Lung (tissue), 12 donors: Measurements from ENCODE around the gene HCST. TPM values are rescaled to one million over a fixed set of nuclear protein-coding genes. Genes with fewer than 3 reads are reported as not detected.
A peak's percentile ranks its signal among the peaks of the same experiment; 100 is the strongest.

Experiments
- ATAC-seq: fragments of 200-7000 bp; cut with Tn5 transposase; one replicate; pipeline ENCODE4 v1.9.1; 2020; ENCODE audit warnings: moderate number of reproducible peaks; ENCODE audit not compliant: insufficient read depth, low FRiP score
- DNase-seq, 3 donors: peaks; one replicate each; pipeline ENCODE4 v3.0.0-alpha.2; 2013 to 2017
- H3K27ac ChIP-seq, 2 donors: one replicate each; pipeline ENCODE4 v1.5.1; 2013; ENCODE audit warnings: mild to moderate bottlenecking in 2 of 2, moderate library complexity in 2 of 2, control low read depth in 1 of 2, inconsistent platforms in 1 of 2, low read depth in 1 of 2, low read length in 1 of 2
- H3K27me3 ChIP-seq, 3 donors: one replicate each; pipeline ENCODE4 v1.5.1; 2013; ENCODE audit warnings: low read length in 2 of 3; ENCODE audit not compliant: control insufficient read depth in 3 of 3, insufficient read depth in 3 of 3
- H3K36me3 ChIP-seq, 4 donors: one replicate each; pipeline ENCODE4 v1.5.1; 2013; ENCODE audit warnings: low read length in 4 of 4, mild to moderate bottlenecking in 1 of 4, moderate library complexity in 1 of 4; ENCODE audit not compliant: control insufficient read depth in 4 of 4, insufficient read depth in 4 of 4
- H3K4me1 ChIP-seq, 5 donors: one replicate each; pipeline ENCODE4 v1.5.1; 2013; ENCODE audit warnings: low read length in 5 of 5, mild to moderate bottlenecking in 2 of 5, moderate library complexity in 1 of 5; ENCODE audit not compliant: control insufficient read depth in 5 of 5, insufficient read depth in 5 of 5
- H3K4me3 ChIP-seq: one replicate; pipeline ENCODE4 v1.5.1; 2013; ENCODE audit warnings: mild to moderate bottlenecking, control low read depth, moderate library complexity
- H3K9ac ChIP-seq, 2 donors: one replicate each; pipeline ENCODE4 v1.5.1; 2013; ENCODE audit warnings: low read length in 2 of 2, control low read depth in 1 of 2; ENCODE audit not compliant: insufficient read depth in 1 of 2
- H3K9me3 ChIP-seq, 4 donors: one replicate each; pipeline ENCODE4 v1.5.1; 2013; ENCODE audit warnings: low read length in 3 of 4, mild to moderate bottlenecking in 1 of 4, moderate library complexity in 1 of 4; ENCODE audit not compliant: control insufficient read depth in 4 of 4, insufficient read depth in 3 of 4
- WGBS, 2 donors: extraction: QIAGEN DNeasy Blood & Tissue Kit; methylation state at CpG; one replicate each; pipeline ENCODE4 v1.1.7; 2013; 5-methylcytosine and 5-hydroxymethylcytosine counted together
- polyA plus RNA-seq, 2 donors: library from polyadenylated mRNA; stranded (reverse); fragments of 200-250 nt; gene quantifications; one replicate each; pipeline ENCODE4 v1.2.1, GENCODE V29; 2013
- total RNA-seq, 2 donors: library from RNA; depleted of rRNA in 1 of 2; stranded (reverse); fragments of >200 nt in 1 of 2; gene quantifications; one replicate each; pipeline ENCODE4 v1.2.1, GENCODE V29; 2014 to 2021
- TF ChIP-seq, protein P1 (sequence below): IDR thresholded peaks from 2 replicates; pipeline ENCODE4 v1.5.1; 2012; ENCODE audit warnings: mild to moderate bottlenecking; ENCODE audit errors: control extremely low read depth, extremely low read depth
- donor health status: control.
- donor health status: control.
- donor health status: Bipolar disorder and iron deficiency.
- donor health status: healthy.
- donor health status: DM: yes; HTN: yes; CAD: no.

Gene HCST
- total and polyA plus RNA-seq, 4 donors: 5.4 to 118 (median 61.2) TPM

DNA sequence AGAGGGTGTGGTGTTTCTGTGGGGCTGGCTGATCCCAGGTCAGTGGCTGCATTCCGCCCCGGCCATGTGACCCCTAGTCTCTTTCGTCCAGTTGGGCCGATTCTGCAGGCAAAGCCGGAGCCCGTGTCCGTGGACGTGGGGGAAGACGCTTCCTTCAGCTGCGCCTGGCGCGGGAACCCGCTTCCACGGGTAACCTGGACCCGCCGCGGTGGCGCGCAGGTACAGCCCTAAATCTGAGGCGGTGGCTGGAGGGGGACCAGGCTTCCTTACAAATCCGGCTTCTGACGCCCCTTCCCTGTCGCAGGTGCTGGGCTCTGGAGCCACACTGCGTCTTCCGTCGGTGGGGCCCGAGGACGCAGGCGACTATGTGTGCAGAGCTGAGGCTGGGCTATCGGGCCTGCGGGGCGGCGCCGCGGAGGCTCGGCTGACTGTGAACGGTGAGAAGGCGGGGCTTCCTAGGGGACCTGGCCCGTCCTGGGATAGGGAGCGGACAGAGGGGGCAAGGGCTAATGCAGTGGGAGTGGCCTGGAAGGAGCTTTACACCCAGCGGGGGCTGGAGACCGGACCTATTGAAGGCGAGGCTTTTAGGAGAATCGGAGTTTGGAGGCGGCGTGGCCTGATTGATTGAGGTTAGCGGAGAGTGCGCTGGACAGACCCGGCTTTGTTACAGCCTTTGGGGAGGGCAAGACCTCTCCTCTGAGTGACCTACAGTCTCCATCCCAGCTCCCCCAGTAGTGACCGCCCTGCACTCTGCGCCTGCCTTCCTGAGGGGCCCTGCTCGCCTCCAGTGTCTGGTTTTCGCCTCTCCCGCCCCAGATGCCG lies 41.3 kb upstream of the HCST start:
- ATAC-seq (no peak), DNase-seq (peak in 1 of 3 donors; percentile 4)
- Histone ChIP-seq H3K27ac (no peak overlapping the region), H3K36me3 (no peaks in the 10 kb centered on the region), H3K4me3 (no peak overlapping the region), H3K9me3 (peaks cover 0 to 4% (median 0%) of the 10 kb centered on the region in 4 donors), H3K9ac (no peak overlapping the region), H3K4me1 (peaks cover 0 to 8% (median 7%) of the 10 kb centered on the region in 5 donors), H3K27me3 (peaks cover 10 to 37% (median 30%) of the 10 kb centered on the region in 3 donors)
- TF ChIP-seq, protein P1, sequence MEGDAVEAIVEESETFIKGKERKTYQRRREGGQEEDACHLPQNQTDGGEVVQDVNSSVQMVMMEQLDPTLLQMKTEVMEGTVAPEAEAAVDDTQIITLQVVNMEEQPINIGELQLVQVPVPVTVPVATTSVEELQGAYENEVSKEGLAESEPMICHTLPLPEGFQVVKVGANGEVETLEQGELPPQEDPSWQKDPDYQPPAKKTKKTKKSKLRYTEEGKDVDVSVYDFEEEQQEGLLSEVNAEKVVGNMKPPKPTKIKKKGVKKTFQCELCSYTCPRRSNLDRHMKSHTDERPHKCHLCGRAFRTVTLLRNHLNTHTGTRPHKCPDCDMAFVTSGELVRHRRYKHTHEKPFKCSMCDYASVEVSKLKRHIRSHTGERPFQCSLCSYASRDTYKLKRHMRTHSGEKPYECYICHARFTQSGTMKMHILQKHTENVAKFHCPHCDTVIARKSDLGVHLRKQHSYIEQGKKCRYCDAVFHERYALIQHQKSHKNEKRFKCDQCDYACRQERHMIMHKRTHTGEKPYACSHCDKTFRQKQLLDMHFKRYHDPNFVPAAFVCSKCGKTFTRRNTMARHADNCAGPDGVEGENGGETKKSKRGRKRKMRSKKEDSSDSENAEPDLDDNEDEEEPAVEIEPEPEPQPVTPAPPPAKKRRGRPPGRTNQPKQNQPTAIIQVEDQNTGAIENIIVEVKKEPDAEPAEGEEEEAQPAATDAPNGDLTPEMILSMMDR: no peak
- WGBS, 2 donors: 11 to 15% methylated on average over 54 to 55 of the region's 55 CpGs

DNA sequence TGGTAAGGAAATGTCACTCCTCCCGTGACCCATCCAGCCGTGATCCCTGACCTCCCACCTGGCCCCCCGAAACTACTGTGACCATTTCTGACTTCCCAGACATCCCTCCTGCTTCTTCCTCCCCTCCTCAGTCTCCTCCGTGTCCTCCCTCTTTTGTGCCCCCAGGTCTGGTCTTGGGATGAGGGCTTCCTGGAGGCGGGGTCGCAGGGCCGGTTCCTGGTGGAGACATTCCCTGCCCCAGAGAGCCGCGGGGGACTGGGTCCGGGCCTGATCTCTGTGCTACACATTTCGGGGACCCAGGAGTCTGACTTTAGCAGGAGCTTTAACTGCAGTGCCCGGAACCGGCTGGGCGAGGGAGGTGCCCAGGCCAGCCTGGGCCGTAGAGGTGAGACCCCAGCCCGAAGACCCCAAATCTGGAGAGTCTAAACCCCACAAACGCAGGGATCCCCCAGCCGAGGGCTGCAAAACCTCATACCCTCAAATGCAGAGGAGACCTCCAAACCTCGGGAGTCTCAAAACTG lies 40.6 kb upstream of the HCST start:
- WGBS, 2 donors: 50 to 56% methylated on average over 19 of the region's 19 CpGs
- H3K27me3 ChIP-seq: peaks cover 10 to 34% (median 30%) of the 10 kb centered on the region in 3 donors
- H3K27ac ChIP-seq: no peak overlapping the region

DNA sequence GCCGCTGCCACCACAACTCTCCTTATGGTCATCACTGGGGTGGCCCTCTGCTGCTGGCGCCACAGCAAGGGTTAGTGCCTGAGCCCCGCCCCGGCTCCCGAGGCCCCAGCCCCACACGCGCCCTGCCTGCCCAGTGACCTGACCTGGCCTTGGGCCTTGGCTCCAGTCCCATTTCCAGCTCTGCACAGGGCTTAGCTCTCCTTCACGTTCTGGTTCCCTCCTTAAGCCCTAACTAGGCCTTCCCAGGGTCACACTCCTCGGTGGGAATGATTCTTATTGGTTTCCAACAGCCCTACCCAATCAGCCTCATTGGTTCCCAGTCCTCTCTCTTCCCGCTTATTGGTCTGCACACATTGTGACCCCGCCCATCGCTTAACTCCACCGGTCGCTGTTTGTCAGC lies 39.8 kb upstream of the HCST start:
- Histone ChIP-seq H3K27ac (no peak overlapping the region), H3K4me1 (peaks cover 0 to 3% (median 0%) of the 10 kb centered on the region in 5 donors), H3K4me3 (no peak overlapping the region), H3K9me3 (peaks cover 0 to 4% (median 0%) of the 10 kb centered on the region in 4 donors), H3K36me3 (no peaks in the 10 kb centered on the region), H3K27me3 (peaks cover 10 to 27% (median 26%) of the 10 kb centered on the region in 3 donors), H3K9ac (no peak overlapping the region)
- WGBS, 2 donors: 78 to 89% methylated on average over 14 of the region's 14 CpGs
- DNase-seq: no peak
- TF ChIP-seq, protein P1: no peak
- no peak for ATAC-seq

More for the DNA sequence above, 40.6 kb upstream of the HCST start:
- DNase-seq (no peak), ATAC-seq (no peak)
- Histone ChIP-seq H3K4me1 (peaks cover 0 to 3% (median 1%) of the 10 kb centered on the region in 5 donors), H3K36me3 (no peaks in the 10 kb centered on the region), H3K9me3 (peaks cover 0 to 4% (median 0%) of the 10 kb centered on the region in 4 donors), H3K9ac (no peak overlapping the region), H3K4me3 (no peak overlapping the region)
- TF ChIP-seq, protein P1: no peak
